ENCODE measurements around the gene ACTMAP. TPM values are rescaled to one million over a fixed set of nuclear protein-coding genes. Genes with fewer than 3 reads are reported as not detected.

Gene ACTMAP
- total and polyA plus RNA-seq, 4 donors, result 0.88 to 6.1 (median 3.7) TPM

DNA sequence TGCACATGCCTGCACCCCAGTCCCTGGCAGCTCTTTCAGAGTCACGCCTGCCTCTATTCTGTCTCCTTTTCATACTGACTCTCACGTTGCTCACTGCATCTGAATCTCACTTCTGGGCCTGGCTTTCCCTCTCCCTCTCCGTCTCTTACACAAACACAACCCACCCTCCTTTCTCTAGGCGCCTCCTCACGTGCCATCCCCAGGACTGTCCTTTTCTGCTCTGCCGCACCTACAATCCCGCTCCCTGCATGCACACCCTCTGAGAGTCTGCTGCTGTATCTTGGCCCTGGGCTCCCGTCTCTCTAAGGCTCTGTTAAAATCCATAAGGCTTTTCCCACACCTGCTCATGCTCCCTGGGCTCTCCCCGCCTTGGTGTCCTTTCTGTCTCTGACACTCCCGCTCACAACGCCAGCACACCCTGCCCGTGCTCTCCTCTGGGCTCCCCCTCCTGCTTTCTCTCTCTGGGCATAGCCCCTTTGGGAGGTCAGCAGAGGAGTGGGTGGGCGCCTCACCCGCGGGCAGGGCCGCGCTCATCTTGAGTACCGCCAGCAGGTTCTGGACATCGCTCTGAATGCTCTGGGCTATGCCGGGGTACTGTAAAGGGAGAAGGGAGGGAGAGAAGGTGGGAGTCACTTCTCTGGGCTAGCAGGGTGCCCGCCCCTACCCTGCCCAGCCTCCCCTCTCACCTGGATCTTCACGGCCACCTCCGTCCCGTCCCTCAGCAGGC, 47.1 kb downstream of the ACTMAP start:
- intact Hi-C loops (cut with DNase I), result no loop called here
- 89 to 91% methylated on average over 23 to 24 of the region's 24 CpGs for WGBS, 2 donors
- Histone ChIP-seq H3K27ac (ENCODE audit: low read depth in 1 of 2, low read length in 2 of 2) (no peak overlapping the region), H3K36me3 (ENCODE audit: control insufficient read depth in 1 of 2, insufficient read depth in 2 of 2, low read length in 1 of 2) (peaks cover 0 to 12% of the 10 kb centered on the region in 2 donors), H3K4me3 (ENCODE audit: low read length in 2 of 2) (no peak overlapping the region), H3K27me3 (ENCODE audit: control insufficient read depth in 1 of 2, insufficient read depth in 2 of 2, low read length in 1 of 2) (no peaks in the 10 kb centered on the region), H3K9me3 (ENCODE audit: control insufficient read depth, low read length) (no peaks in the 10 kb centered on the region), H3K4me1 (ENCODE audit: control insufficient read depth in 1 of 2, insufficient read depth in 2 of 2, low read length in 2 of 2) (no peaks in the 10 kb centered on the region)
- DNase-seq (no peak), ATAC-seq (ENCODE audit: low FRiP score) (no peak)

DNA sequence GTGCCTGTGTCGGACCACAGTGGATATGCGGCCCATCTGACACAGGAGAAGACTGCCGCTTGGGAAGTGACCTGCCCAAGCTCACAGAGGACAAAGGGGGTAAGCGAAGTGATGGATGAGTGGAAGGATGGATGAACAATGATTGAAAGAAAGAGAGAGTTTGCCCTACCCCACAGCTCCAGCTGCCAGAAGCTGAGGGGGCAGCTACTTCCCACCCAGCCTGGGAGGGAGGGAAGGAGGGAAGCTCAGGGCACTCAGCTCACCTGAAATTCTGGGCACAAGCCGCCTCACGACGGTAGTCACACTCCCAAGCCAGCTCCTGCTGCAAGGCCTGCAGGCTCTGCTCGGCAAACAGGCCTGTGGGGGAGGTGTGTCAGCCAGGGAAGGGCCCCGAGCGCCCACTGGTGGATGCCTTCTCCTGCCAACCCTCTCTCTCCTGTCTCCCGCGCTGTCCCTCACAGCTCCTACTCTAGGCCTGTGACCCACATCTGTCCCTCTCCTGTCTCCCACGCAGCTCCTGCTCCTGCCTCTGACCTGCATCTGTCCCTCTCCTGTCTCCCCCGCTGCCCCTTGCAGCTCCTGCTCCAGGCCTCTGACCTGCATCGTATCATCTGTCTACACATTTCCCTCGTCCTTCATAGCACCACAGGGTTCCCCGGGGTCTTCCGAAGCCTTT, 47.8 kb downstream of the ACTMAP start:
- ATAC-seq (ENCODE audit: low FRiP score), result peak; percentile 23
- Histone ChIP-seq H3K9me3 (ENCODE audit: control insufficient read depth, low read length) (no peaks in the 10 kb centered on the region), H3K27me3 (ENCODE audit: control insufficient read depth in 1 of 2, insufficient read depth in 2 of 2, low read length in 1 of 2) (no peaks in the 10 kb centered on the region), H3K36me3 (ENCODE audit: control insufficient read depth in 1 of 2, insufficient read depth in 2 of 2, low read length in 1 of 2) (peaks cover 0 to 12% of the 10 kb centered on the region in 2 donors), H3K27ac (ENCODE audit: low read depth in 1 of 2, low read length in 2 of 2) (no peak overlapping the region), H3K4me3 (ENCODE audit: low read length in 2 of 2) (no peak overlapping the region), H3K4me1 (ENCODE audit: control insufficient read depth in 1 of 2, insufficient read depth in 2 of 2, low read length in 2 of 2) (no peaks in the 10 kb centered on the region)
- no peak for DNase-seq
- intact Hi-C loops (cut with DNase I), result no loop called here
- 67 to 74% methylated on average over 15 to 18 of the region's 18 CpGs for WGBS, 2 donors

DNA sequence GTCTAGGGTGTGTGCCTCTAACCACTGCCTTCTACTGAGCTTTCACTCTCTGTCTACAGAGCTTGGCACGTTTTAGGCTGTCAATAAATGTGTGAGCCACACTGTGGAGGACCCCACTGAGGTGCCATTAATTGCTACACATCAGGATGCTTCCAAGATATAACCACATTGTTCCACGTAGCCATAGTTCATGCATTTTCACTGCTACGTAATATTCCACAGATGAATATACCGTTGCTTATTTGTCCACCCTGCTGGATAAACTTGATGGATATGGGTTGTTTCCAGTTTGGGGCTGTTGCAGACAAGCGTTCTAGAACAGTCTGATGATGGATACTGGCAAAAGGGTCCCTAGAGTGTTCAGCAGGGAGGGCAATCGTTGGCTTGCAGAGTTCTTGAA, 48.5 kb downstream of the ACTMAP start:
- H3K9me3 ChIP-seq (ENCODE audit: control insufficient read depth, low read length), result no peaks in the 10 kb centered on the region
- intact Hi-C loops (cut with DNase I), result no loop called here
- ATAC-seq (ENCODE audit: low FRiP score) (no peak), DNase-seq (no peak)
- no peak overlapping the region for H3K4me3 ChIP-seq (ENCODE audit: low read length in 2 of 2)
- peaks cover 0 to 12% of the 10 kb centered on the region in 2 donors for H3K36me3 ChIP-seq (ENCODE audit: control insufficient read depth in 1 of 2, insufficient read depth in 2 of 2, low read length in 1 of 2)
- H3K4me1 ChIP-seq (ENCODE audit: control insufficient read depth in 1 of 2, insufficient read depth in 2 of 2, low read length in 2 of 2), result no peaks in the 10 kb centered on the region
- H3K27ac ChIP-seq (ENCODE audit: low read depth in 1 of 2, low read length in 2 of 2), result no peak overlapping the region
- WGBS, 2 donors, result 91 to 95% methylated on average over 6 of the region's 6 CpGs
- no peaks in the 10 kb centered on the region for H3K27me3 ChIP-seq (ENCODE audit: control insufficient read depth in 1 of 2, insufficient read depth in 2 of 2, low read length in 1 of 2)

DNA sequence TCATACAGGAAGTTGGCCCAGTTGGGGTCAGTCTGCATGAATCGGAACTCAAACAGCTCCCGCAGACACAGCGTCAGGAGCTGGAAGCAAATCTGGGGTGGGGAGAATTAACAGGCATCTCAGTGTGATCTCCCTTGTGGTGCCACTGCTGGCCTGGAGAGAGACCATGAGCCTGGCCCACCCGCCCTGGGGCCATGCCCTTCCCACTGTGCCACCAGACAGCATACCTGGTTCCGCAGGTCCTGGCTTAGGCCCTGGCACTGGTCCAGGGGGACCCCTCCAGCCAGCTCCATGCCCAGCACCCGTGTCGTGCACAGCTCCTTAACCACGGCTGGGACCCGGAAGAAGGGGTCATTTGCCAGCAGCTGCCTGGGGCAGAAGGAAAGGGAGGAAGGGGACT, 50.2 kb downstream of the ACTMAP start:
- 92 to 94% methylated on average over 9 of the region's 9 CpGs for WGBS, 2 donors
- no peak for DNase-seq
- peaks cover 0 to 11% of the 10 kb centered on the region in 2 donors for H3K36me3 ChIP-seq (ENCODE audit: control insufficient read depth in 1 of 2, insufficient read depth in 2 of 2, low read length in 1 of 2)

DNA sequence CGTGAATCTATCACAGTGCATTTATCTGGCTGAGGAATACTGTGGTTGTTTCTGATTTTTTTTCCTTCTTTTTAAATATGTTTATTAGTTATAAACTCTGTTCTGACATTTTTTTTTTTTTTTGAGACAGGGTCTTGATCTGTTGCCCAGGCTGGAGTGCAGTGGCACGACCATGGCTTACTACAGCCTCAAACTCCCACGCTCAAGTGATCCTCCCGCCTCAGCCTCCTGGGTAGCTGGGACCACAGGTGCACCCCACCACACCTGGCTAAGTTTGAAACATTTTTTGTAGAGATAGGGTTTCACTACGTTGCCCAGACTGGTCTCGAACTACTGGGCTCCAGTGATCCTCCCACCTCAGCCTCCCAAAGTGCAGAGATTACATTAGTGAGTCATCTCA, 53.3 kb downstream of the ACTMAP start:
- no peak for DNase-seq
- Histone ChIP-seq H3K27me3 (ENCODE audit: control insufficient read depth in 1 of 2, insufficient read depth in 2 of 2, low read length in 1 of 2) (no peaks in the 10 kb centered on the region), H3K9me3 (ENCODE audit: control insufficient read depth, low read length) (no peaks in the 10 kb centered on the region), H3K36me3 (ENCODE audit: control insufficient read depth in 1 of 2, insufficient read depth in 2 of 2, low read length in 1 of 2) (peaks cover 0 to 3% of the 10 kb centered on the region in 2 donors), H3K4me3 (ENCODE audit: low read length in 2 of 2) (no peak overlapping the region), H3K4me1 (ENCODE audit: control insufficient read depth in 1 of 2, insufficient read depth in 2 of 2, low read length in 2 of 2) (no peaks in the 10 kb centered on the region), H3K27ac (ENCODE audit: low read depth in 1 of 2, low read length in 2 of 2) (no peak overlapping the region)
- 95% methylated on average over 6 of the region's 6 CpGs for WGBS, 2 donors
- no peak for ATAC-seq (ENCODE audit: low FRiP score)
- intact Hi-C loops (cut with DNase I), result no loop called here

More for the DNA sequence above, 50.2 kb downstream of the ACTMAP start:
- Histone ChIP-seq H3K4me1 (ENCODE audit: control insufficient read depth in 1 of 2, insufficient read depth in 2 of 2, low read length in 2 of 2) (no peaks in the 10 kb centered on the region), H3K27ac (ENCODE audit: low read depth in 1 of 2, low read length in 2 of 2) (no peak overlapping the region), H3K27me3 (ENCODE audit: control insufficient read depth in 1 of 2, insufficient read depth in 2 of 2, low read length in 1 of 2) (no peaks in the 10 kb centered on the region), H3K9me3 (ENCODE audit: control insufficient read depth, low read length) (no peaks in the 10 kb centered on the region), H3K4me3 (ENCODE audit: low read length in 2 of 2) (no peak overlapping the region)
- peak; percentile 19 for ATAC-seq (ENCODE audit: low FRiP score)
- intact Hi-C loops (cut with DNase I), result no loop called here

DNA sequence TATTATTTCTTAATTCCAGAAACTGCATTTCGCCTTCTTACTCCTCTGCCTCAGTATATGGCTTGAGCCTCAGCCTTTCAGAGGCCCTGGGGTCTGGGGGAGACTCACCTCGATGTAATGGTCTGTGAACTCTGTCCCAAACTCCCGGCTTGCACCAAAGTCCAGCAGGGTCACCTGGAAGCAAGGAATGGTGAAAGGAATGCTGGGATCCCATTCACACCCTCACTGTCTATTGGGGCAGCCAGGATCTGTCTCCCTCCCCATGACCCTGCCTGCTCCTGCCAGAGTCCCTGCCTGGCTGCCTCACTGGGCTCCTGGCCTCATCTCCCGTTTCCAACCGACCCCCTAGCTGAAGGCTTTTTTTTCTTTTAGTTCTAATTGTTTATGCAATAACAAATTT, 54.4 kb downstream of the ACTMAP start:
- 72 to 81% methylated on average over 5 of the region's 5 CpGs for WGBS, 2 donors
- H3K27ac ChIP-seq (ENCODE audit: low read depth in 1 of 2, low read length in 2 of 2), result no peak overlapping the region
- intact Hi-C loops (cut with DNase I), result no loop called here
- H3K4me3 ChIP-seq (ENCODE audit: low read length in 2 of 2), result no peak overlapping the region
- H3K4me1 ChIP-seq (ENCODE audit: control insufficient read depth in 1 of 2, insufficient read depth in 2 of 2, low read length in 2 of 2), result no peaks in the 10 kb centered on the region
- H3K36me3 ChIP-seq (ENCODE audit: control insufficient read depth in 1 of 2, insufficient read depth in 2 of 2, low read length in 1 of 2), result peaks cover 0 to 3% of the 10 kb centered on the region in 2 donors
- H3K9me3 ChIP-seq (ENCODE audit: control insufficient read depth, low read length), result no peaks in the 10 kb centered on the region
- DNase-seq, result no peak
- no peak for ATAC-seq (ENCODE audit: low FRiP score)
- H3K27me3 ChIP-seq (ENCODE audit: control insufficient read depth in 1 of 2, insufficient read depth in 2 of 2, low read length in 1 of 2), result no peaks in the 10 kb centered on the region

DNA sequence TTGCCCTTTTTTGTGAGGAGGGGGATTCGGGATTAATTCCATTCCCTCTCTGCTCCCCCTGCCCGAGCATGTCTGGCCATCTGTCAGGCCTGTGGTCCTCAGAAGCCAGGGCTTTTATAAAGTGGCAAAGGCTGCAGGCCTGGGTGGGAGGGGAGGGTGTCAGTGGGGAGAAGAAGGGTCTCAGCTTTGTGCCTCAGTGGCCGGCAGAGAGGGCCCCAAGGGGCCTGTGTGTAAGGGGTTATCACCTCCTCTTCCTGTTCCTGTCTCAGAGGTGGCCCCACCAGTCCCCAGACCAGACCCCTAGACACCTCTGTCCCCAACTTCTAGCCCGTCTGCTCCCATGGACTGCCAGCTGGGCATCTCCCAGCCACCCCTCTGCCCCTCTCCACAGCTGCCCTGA, 56.4 kb downstream of the ACTMAP start:
- H3K9me3 ChIP-seq (ENCODE audit: control insufficient read depth, low read length), result no peaks in the 10 kb centered on the region
- intact Hi-C loops (cut with DNase I), result no loop called here
- no peaks in the 10 kb centered on the region for H3K36me3 ChIP-seq (ENCODE audit: control insufficient read depth in 1 of 2, insufficient read depth in 2 of 2, low read length in 1 of 2)
- no peak for DNase-seq
- no peak overlapping the region for H3K4me3 ChIP-seq (ENCODE audit: low read length in 2 of 2)
- no peak for ATAC-seq (ENCODE audit: low FRiP score)
- no peaks in the 10 kb centered on the region for H3K27me3 ChIP-seq (ENCODE audit: control insufficient read depth in 1 of 2, insufficient read depth in 2 of 2, low read length in 1 of 2)
- WGBS, 2 donors, result 86 to 87% methylated on average over 4 of the region's 4 CpGs
- no peaks in the 10 kb centered on the region for H3K4me1 ChIP-seq (ENCODE audit: control insufficient read depth in 1 of 2, insufficient read depth in 2 of 2, low read length in 2 of 2)
- H3K27ac ChIP-seq (ENCODE audit: low read depth in 1 of 2, low read length in 2 of 2), result no peak overlapping the region

DNA sequence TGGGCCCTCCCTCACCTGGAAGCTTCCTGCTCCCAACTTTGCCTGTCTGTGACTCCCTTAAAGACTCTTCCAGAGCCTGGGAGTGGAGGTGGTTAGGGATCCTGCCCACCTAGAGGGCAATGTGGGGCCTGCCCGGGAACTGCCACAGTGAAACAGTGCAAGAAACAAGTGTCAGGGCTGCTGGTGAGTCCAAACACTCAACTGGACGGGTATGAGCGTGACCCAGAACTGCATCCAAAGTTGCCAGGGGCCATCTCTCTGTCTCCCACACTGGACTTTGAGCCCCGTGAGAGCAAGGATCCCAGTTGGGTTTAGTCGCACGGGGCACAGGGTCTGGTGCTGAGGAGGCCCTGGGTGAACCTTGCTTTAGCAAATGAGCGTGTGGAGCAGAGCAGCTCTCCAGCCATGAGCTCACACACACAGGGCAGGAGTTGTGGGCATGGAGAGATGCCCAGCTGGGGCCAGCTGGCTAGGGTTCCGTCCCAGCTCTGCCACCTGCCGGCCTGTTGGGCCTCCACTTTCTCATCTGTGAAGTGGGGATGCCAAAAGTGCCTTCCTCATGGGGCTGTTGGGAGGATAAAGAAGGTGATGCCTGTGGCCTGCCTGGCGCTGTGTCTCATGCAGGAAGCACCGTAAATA, 57.0 kb downstream of the ACTMAP start:
- Histone ChIP-seq H3K27ac (ENCODE audit: low read depth in 1 of 2, low read length in 2 of 2) (no peak overlapping the region), H3K9me3 (ENCODE audit: control insufficient read depth, low read length) (no peaks in the 10 kb centered on the region), H3K36me3 (ENCODE audit: control insufficient read depth in 1 of 2, insufficient read depth in 2 of 2, low read length in 1 of 2) (no peaks in the 10 kb centered on the region), H3K4me1 (ENCODE audit: control insufficient read depth in 1 of 2, insufficient read depth in 2 of 2, low read length in 2 of 2) (no peaks in the 10 kb centered on the region), H3K27me3 (ENCODE audit: control insufficient read depth in 1 of 2, insufficient read depth in 2 of 2, low read length in 1 of 2) (no peaks in the 10 kb centered on the region), H3K4me3 (ENCODE audit: low read length in 2 of 2) (no peak overlapping the region)
- 69 to 71% methylated on average over 11 of the region's 11 CpGs for WGBS, 2 donors
- ATAC-seq (ENCODE audit: low FRiP score) (no peak), DNase-seq (no peak)
- intact Hi-C loops (cut with DNase I), result no loop called here

DNA sequence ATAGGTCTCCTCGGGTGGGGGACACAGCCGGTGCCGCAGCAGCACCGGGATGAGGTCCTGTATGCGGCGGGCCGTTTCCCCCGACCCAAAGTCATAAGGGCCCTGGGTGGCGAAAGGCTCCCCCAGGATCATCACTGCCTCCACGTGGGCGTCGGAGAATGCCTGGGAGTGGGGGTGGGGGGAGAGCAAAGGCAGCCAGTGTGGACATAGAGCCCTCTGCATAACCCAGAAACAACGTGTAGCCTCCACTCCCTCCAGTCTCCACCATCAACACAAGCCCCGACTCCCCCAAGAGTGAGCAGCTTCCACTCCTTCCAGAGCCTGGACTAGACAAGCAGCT, 58.1 kb downstream of the ACTMAP start:
- Histone ChIP-seq H3K27ac (ENCODE audit: low read depth in 1 of 2, low read length in 2 of 2) (peak overlapping the region in 1 of 2 donors; percentile 1), H3K4me3 (ENCODE audit: low read length in 2 of 2) (no peak overlapping the region), H3K36me3 (ENCODE audit: control insufficient read depth in 1 of 2, insufficient read depth in 2 of 2, low read length in 1 of 2) (no peaks in the 10 kb centered on the region), H3K9me3 (ENCODE audit: control insufficient read depth, low read length) (no peaks in the 10 kb centered on the region), H3K4me1 (ENCODE audit: control insufficient read depth in 1 of 2, insufficient read depth in 2 of 2, low read length in 2 of 2) (no peaks in the 10 kb centered on the region), H3K27me3 (ENCODE audit: control insufficient read depth in 1 of 2, insufficient read depth in 2 of 2, low read length in 1 of 2) (no peaks in the 10 kb centered on the region)
- 78 to 82% methylated on average over 14 of the region's 14 CpGs for WGBS, 2 donors
- DNase-seq, result no peak
- no peak for ATAC-seq (ENCODE audit: low FRiP score)
- intact Hi-C loops (cut with DNase I), result no loop called here

Data from aorta (tissue), 5 donors.